BJ (cell line): ENCODE results near the gene ATPAF1. TPM values are rescaled to one million over a fixed set of nuclear protein-coding genes. Genes with fewer than 3 reads are reported as not detected.

Experiments used
- CTCF ChIA-PET: fragments of 350-600 bp; formaldehyde crosslinking; extraction: SDS; loops from one replicate; lab custom pipeline; 2021; ENCODE audit warnings: antibody characterized with exemption, inconsistent platforms; lab: Yijun Ruan, JAX
- POLR2A ChIA-PET: fragments of 300-600 bp; sonication (Branson Sonifier 250); formaldehyde crosslinking; extraction: SDS; loops from one replicate; lab custom pipeline; 2021; ENCODE audit warnings: antibody characterized with exemption; lab: Charles Lee
- DNase-seq: peaks from one replicate; pipeline ENCODE4 v3.0.0-alpha.2; 2011; ENCODE audit warnings: low read depth
- H3K27me3 ChIP-seq: 2 replicates; pipeline ENCODE4 v1.6.0; 2011; ENCODE audit warnings: low read length; ENCODE audit not compliant: control insufficient read depth, insufficient read depth
- H3K36me3 ChIP-seq: 2 replicates; pipeline ENCODE4 v1.5.1; 2011; ENCODE audit warnings: low read length; ENCODE audit not compliant: control insufficient read depth, insufficient read depth
- H3K4me3 ChIP-seq: 2 replicates; pipeline ENCODE4 v1.5.1; 2011; ENCODE audit warnings: low read depth, mild to moderate bottlenecking, control low read depth, low read length
- CTCF ChIP-seq: IDR thresholded peaks from 2 replicates; pipeline ENCODE4 v1.5.1; 2011; ENCODE audit warnings: low read depth, mild to moderate bottlenecking, control low read depth, inconsistent platforms, low read length, moderate library complexity; ENCODE audit not compliant: insufficient read depth
- polyA plus RNA-seq: library from polyadenylated mRNA; depleted of rRNA; stranded (reverse); fragments of >200 nt; gene quantifications from 2 replicates; pipeline ENCODE4 v1.2.3, GENCODE V29; 2011

ATPAF1 gene
- polyA plus RNA-seq, 1 experiment: 37.0 TPM

- no peak for DNase-seq
- ChIA-PET CTCF (no interaction called here), POLR2A (no interaction called here)
- Histone ChIP-seq H3K27me3 (no peaks in the 10 kb centered on the region), H3K4me3 (no peak overlapping the region), H3K36me3 (peaks cover 12% of the 10 kb centered on the region)
- TF ChIP-seq CTCF: no peak
These were observed 74.1 kb downstream of the ATPAF1 start for GRCh38 chr1:46594063-46594462.

- H3K4me3 ChIP-seq: no peak overlapping the region
- TF ChIP-seq CTCF: no peak
- POLR2A ChIA-PET: no interaction called here
- DNase-seq: no peak
- CTCF ChIA-PET: no interaction called here
- H3K36me3 ChIP-seq: peaks cover 12% of the 10 kb centered on the region
- no peaks in the 10 kb centered on the region for H3K27me3 ChIP-seq
These were observed 75.3 kb downstream of the ATPAF1 start for GRCh38 chr1:46592823-46593222.

- no peak for DNase-seq
- POLR2A ChIA-PET: no interaction called here
- no peak for TF ChIP-seq CTCF
- H3K27me3 ChIP-seq: no peaks in the 10 kb centered on the region
- H3K36me3 ChIP-seq: peaks cover 14% of the 10 kb centered on the region
- CTCF ChIA-PET: interaction anchor here (1.3 kb wide), 1 partner anchor 11 kb away, joined by 4 read pairs; no protein-coding TSS in a partner anchor
- H3K4me3 ChIP-seq: no peak overlapping the region
These were observed 78.6 kb downstream of the ATPAF1 start for GRCh38 chr1:46589529-46589928.

- TF ChIP-seq CTCF: no peak
- DNase-seq: no peak
- H3K27me3 ChIP-seq: no peaks in the 10 kb centered on the region
- H3K4me3 ChIP-seq: no peak overlapping the region
- CTCF ChIA-PET: interaction anchor here (1.6 kb wide), 1 partner anchor 11 kb away, joined by 3 read pairs; no protein-coding TSS in a partner anchor
- POLR2A ChIA-PET: no interaction called here
- peaks cover 23% of the 10 kb centered on the region for H3K36me3 ChIP-seq
These were observed 81.1 kb downstream of the ATPAF1 start for GRCh38 chr1:46587069-46587468.

GRCh38 chr1:46585312-46585938 lies 82.7 kb downstream of the ATPAF1 start:
- no peak overlapping the region for H3K4me3 ChIP-seq
- DNase-seq: no peak
- TF ChIP-seq CTCF: no peak
- H3K36me3 ChIP-seq: peaks cover 19% of the 10 kb centered on the region
- no peaks in the 10 kb centered on the region for H3K27me3 ChIP-seq
- ChIA-PET CTCF (interaction anchor here (1.3 to 1.6 kb wide), 2 partner anchors 9 to 14 kb away, joined by 3 to 4 read pairs; no protein-coding TSS in a partner anchor), POLR2A (interaction anchor here (0.6 kb wide), 1 partner anchor 19 kb away, joined by 16 read pairs; the partner anchor contains the start of gene MKNK1)
